Measurements from ENCODE around the gene CDKN1B. TPM values are rescaled to one million over a fixed set of nuclear protein-coding genes. Genes with fewer than 3 reads are reported as not detected.

Gene CDKN1B
- total RNA-seq, 6 experiments from 2014 or later: 18.3 to 28.6 (median 24.5) TPM

DNA sequence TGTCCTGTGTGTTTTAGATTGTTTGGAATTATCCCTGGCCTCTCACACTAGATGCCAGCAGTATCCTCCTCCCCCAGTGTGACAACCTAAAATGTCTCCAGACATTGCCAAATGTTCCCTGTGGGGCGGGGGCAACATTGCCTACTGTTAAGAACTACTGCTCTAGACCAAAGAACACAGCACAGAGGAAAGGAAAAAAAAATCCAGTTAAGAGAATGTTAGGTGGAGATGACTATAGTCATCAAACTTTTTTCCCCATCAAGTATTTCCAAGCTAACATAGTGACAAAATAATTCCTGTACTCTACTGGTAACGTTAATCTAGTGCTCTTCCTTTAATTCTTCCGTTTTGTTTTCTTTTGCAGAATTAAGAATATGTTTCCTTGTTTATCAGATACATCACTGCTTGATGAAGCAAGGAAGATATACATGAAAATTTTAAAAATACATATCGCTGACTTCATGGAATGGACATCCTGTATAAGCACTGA lies 3.5 kb downstream of the CDKN1B start:
- DNase-seq (no peak), ATAC-seq (no peak)
- H3K27me3 ChIP-seq: no peaks in the 10 kb centered on the region
- peak overlapping the region; percentile 2 to 100 (median 99) for H3K27ac ChIP-seq
- no peaks in the 10 kb centered on the region for H3K9me3 ChIP-seq
- intact Hi-C loops (cut with DNase I): no loop called here
- H3K4me3 ChIP-seq: no peak overlapping the region
- WGBS (ENCODE audit: insufficient coverage, low coverage, low lambda C conversion rate, missing lambda C conversion rate): 36% methylated on average over 4 of the region's 4 CpGs
- peaks cover 0 to 39% (median 15%) of the 10 kb centered on the region in 4 donors for H3K4me1 ChIP-seq
- TF ChIP-seq POLR2A (IDR thresholded peaks at IDR 0.05) (no peak), CTCF (IDR thresholded peaks at IDR 0.05) (no peak)
- peaks cover 0 to 19% (median 5%) of the 10 kb centered on the region in 4 donors for H3K36me3 ChIP-seq

- DNase-seq: no peak
- intact Hi-C loops (cut with DNase I): no loop called here
- no peak for ATAC-seq
- H3K27ac ChIP-seq: peak overlapping the region; percentile 99 to 100 (median 99)
- H3K36me3 ChIP-seq: peaks cover 0 to 19% (median 5%) of the 10 kb centered on the region in 4 donors
- H3K4me1 ChIP-seq: peaks cover 0 to 36% (median 14%) of the 10 kb centered on the region in 4 donors
- TF ChIP-seq CTCF (IDR thresholded peaks at IDR 0.05): no peak
- TF ChIP-seq POLR2A (IDR thresholded peaks at IDR 0.05): no peak
- 8% methylated on average over 3 of the region's 3 CpGs for WGBS (ENCODE audit: insufficient coverage, low coverage, low lambda C conversion rate, missing lambda C conversion rate)
- H3K9me3 ChIP-seq: no peaks in the 10 kb centered on the region
- H3K4me3 ChIP-seq: no peak overlapping the region
- H3K27me3 ChIP-seq: no peaks in the 10 kb centered on the region
Observed at GRCh38 chr12:12721176-12721751, 4.1 kb downstream of the CDKN1B start.

- DNase-seq (no peak), ATAC-seq (no peak)
- 40% methylated on average over 2 of the region's 2 CpGs for WGBS (ENCODE audit: insufficient coverage, low coverage, low lambda C conversion rate, missing lambda C conversion rate)
- H3K36me3 ChIP-seq: peaks cover 0 to 19% (median 5%) of the 10 kb centered on the region in 4 donors
- H3K9me3 ChIP-seq: no peaks in the 10 kb centered on the region
- H3K4me1 ChIP-seq: peaks cover 0 to 41% (median 14%) of the 10 kb centered on the region in 4 donors
- intact Hi-C loops (cut with DNase I): no loop called here
- TF ChIP-seq CTCF (IDR thresholded peaks at IDR 0.05) (no peak), POLR2A (IDR thresholded peaks at IDR 0.05) (no peak)
- no peaks in the 10 kb centered on the region for H3K27me3 ChIP-seq
- H3K4me3 ChIP-seq: no peak overlapping the region
- peak overlapping the region; percentile 99 to 100 (median 99) for H3K27ac ChIP-seq
Observed at GRCh38 chr12:12721814-12722434, 4.8 kb downstream of the CDKN1B start.

DNA sequence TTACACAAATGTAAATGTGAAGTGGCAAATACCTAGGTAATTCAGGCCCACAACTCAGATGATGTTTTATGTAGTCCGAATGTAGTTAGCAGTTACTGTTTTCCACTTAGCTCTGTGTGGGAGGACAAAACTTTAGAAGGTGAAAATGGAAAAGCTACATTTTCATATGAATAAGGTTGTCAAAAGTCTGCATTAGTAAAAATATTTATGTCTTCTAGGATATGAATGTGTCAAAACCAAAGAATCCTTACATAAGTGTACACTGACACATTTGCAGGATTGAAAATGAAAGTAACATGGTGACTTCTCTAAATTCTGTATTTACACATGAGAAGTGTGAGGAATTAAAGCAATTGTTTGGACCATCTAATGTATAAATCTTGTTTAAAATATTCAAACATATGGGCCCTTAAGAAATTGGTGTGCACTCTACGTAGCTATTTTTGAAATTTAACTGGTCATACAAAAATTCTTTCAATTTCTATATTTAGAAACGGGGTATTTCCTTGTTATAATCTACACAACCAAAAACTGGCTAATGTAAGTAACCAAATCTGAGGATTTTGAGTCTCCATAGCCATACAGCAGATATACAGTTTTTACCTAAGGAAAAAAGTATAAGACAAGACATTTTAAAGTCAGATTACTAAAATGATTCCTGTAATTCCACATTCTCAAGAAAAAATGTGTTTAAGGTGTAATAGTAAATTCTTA lies 5.4 kb downstream of the CDKN1B start:
- Histone ChIP-seq H3K36me3 (peaks cover 0 to 19% (median 5%) of the 10 kb centered on the region in 4 donors), H3K27me3 (no peaks in the 10 kb centered on the region), H3K27ac (peak overlapping the region; percentile 97 to 100 (median 99)), H3K9me3 (no peaks in the 10 kb centered on the region), H3K4me3 (peak overlapping the region in 2 of 3 donors; percentile 68 to 73), H3K4me1 (peaks cover 0 to 41% (median 14%) of the 10 kb centered on the region in 4 donors)
- WGBS (ENCODE audit: insufficient coverage, low coverage, low lambda C conversion rate, missing lambda C conversion rate): 7% methylated on average over 3 of the region's 3 CpGs
- TF ChIP-seq CTCF (IDR thresholded peaks at IDR 0.05) (no peak), POLR2A (IDR thresholded peaks at IDR 0.05) (no peak)
- intact Hi-C loops (cut with DNase I): no loop called here
- ATAC-seq: no peak
- no peak for DNase-seq

All from right lobe of liver (tissue), 6 donors.